Activated T-helper 17 cell treated with anti-CD3 and anti-CD28 coated beads, Interleukin-2, amount 50 U/mL, for 72 hours (primary cell): ENCODE results near the gene ARHGAP25. TPM values are rescaled to one million over a fixed set of nuclear protein-coding genes. Genes with fewer than 3 reads are reported as not detected.
A peak's percentile ranks its signal among the peaks of the same experiment; 100 is the strongest.

ENCODE experiments used
- ATAC-seq: fragments of 150-1000 bp; cut with Tn5 transposase; replicated peaks from 2 replicates; pipeline ENCODE4 v1.10.0; 2021; ENCODE audit warnings: mild to moderate bottlenecking, moderate library complexity
- H3K27ac Mint-ChIP-seq: one replicate; pipeline ENCODE4 v1.8.0; 2022; ENCODE audit warnings: mixed read lengths
- H3K27me3 Mint-ChIP-seq: one replicate; pipeline ENCODE4 v1.8.0; 2022; ENCODE audit warnings: mixed read lengths
- H3K36me3 Mint-ChIP-seq: one replicate; pipeline ENCODE4 v1.8.0; 2022; ENCODE audit warnings: low read depth, mild to moderate bottlenecking, mixed read lengths
- H3K4me1 Mint-ChIP-seq: one replicate; pipeline ENCODE4 v1.8.0; 2022; ENCODE audit warnings: mixed read lengths
- H3K4me3 Mint-ChIP-seq: one replicate; pipeline ENCODE4 v1.8.0; 2022; ENCODE audit warnings: mild to moderate bottlenecking, mixed read lengths
- H3K9me3 Mint-ChIP-seq: one replicate; pipeline ENCODE4 v1.8.0; 2022; ENCODE audit warnings: mixed read lengths
- total RNA-seq, 2 donors: library from RNA; stranded (reverse); gene quantifications; one replicate each; pipeline ENCODE4 v1.2.3, GENCODE V29; 2022

The ARHGAP25 gene
- total RNA-seq, 2 donors from 2014 or later = 54.0 to 95.9 TPM

DNA sequence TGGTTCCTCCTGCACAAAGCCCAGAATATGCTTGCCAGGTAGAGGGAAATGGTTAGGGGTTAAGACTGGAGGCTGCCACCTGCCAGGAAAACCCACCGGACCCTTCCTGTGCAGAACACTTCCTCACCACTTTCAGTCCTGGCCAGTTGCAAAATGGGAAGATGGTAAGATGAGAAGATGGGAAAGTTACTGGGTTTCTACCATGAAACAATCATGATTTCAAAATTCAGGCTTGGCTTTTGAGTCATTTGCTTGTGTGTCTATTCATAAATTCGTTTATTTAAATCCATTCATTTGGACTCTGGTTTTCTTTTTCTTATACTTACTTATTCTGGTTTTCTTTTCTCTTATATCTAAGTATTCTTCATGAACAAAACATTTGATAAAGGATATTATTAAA, 129.4 kb downstream of the ARHGAP25 start:
- Mint-ChIP-seq H3K27ac (no peak overlapping the region), H3K4me3 (no peak overlapping the region), H3K9me3 (no peaks in the 10 kb centered on the region), H3K27me3 (no peaks in the 10 kb centered on the region), H3K4me1 (no peaks in the 10 kb centered on the region), H3K36me3 (no peaks in the 10 kb centered on the region)
- no peak for ATAC-seq

DNA sequence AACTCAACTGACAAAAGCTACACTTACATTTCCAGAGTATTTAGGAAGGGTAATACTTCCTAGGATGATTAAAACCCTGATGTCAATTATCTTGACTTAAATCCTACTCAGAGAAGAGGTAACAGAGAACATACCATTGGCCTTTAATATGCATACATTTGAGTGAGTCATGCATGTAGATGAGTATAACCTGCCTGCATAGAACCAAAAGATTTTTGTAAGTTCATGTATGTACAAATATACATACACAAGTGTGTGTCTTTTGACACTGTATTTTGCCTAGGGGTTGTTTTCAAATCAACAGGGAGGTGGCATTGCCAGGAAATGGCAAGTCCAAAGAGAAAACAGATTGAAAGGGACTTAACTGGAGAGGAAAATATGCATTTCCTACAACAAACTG, 130.5 kb downstream of the ARHGAP25 start:
- ATAC-seq = no peak
- H3K4me3 Mint-ChIP-seq = no peak overlapping the region
- no peaks in the 10 kb centered on the region for H3K4me1 Mint-ChIP-seq
- no peaks in the 10 kb centered on the region for H3K27me3 Mint-ChIP-seq
- H3K9me3 Mint-ChIP-seq = no peaks in the 10 kb centered on the region
- H3K27ac Mint-ChIP-seq = no peak overlapping the region
- H3K36me3 Mint-ChIP-seq = no peaks in the 10 kb centered on the region

DNA sequence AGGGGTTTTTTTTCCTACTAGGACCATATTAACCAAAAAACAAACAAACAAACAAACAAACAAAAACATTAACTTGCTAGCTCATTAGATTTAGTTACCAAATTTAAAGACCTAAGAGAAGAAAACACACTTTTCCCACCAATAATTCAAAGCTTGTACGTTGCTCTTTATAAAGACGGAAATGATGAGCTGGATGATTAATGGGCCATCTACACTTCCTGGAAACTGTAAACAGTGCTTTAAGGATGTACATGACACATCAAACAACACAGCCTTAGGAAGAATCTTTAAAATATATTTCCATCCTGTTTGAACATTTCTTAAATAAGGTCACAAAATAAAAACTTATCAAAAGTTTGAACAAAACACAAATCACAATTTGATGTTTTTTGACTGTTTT, 135.6 kb downstream of the ARHGAP25 start:
- H3K27me3 Mint-ChIP-seq = no peaks in the 10 kb centered on the region
- H3K36me3 Mint-ChIP-seq = no peaks in the 10 kb centered on the region
- H3K4me1 Mint-ChIP-seq = no peaks in the 10 kb centered on the region
- ATAC-seq = no peak
- no peaks in the 10 kb centered on the region for H3K9me3 Mint-ChIP-seq
- H3K27ac Mint-ChIP-seq = peak overlapping the region; percentile 75
- H3K4me3 Mint-ChIP-seq = peak overlapping the region; percentile 0

DNA sequence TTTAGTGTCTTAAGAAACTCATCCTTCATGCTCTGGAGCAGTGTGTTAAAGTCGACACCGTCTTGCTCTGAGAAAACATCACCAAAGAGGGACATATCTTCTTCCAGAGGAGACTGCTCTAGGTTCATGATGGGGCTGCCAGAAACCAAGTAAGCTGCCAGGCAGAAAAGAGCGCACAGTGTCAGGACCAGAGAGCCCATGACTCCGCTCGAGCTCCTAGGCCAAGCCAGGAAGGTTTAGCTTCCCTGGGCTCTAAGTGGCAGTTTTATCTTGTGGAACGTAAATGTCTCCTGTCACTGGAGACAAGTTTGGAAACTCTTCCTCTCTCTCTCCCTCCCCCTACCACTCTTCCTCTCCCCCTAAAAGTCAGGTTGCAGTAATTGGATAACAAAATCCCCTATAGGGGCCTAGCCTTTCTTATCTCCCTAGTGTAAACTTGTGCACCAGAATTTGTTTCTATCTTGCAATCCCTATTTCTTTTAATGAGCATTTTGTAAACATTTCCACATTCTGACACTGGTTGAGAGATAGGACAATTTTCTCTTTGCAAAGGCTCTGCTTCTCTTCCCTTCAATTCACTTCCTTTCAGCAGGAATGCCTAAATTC, 136.7 kb downstream of the ARHGAP25 start, which contains the start of gene BMP10:
Gene BMP10 (minus strand): TSS at position 239 of the 606 bp plus-strand sequence. CDS start 39 bp downstream, at position 200.
- Mint-ChIP-seq H3K9me3 (no peaks in the 10 kb centered on the region), H3K27me3 (peaks cover 3% of the 10 kb centered on the region), H3K4me3 (peak within 1 kb of the TSS; percentile 0), H3K36me3 (no peaks in the 10 kb centered on the region), H3K27ac (peak within 1 kb of the TSS; percentile 75), H3K4me1 (no peaks in the 10 kb centered on the region)
- ATAC-seq = no peak

Other genes with a start within 250 kb of the ARHGAP25 start
- gene PROKR1, start 91.2 kb upstream of the ARHGAP25 start, total RNA-seq = not detected
- not detected for gene BMP10, start 136.6 kb downstream of the ARHGAP25 start, total RNA-seq
- not detected for gene GKN2, start 218.1 kb downstream of the ARHGAP25 start, total RNA-seq
- not detected for gene GKN1, start 239.8 kb downstream of the ARHGAP25 start, total RNA-seq